GM18505 (cell line): Measurements from ENCODE around the gene NPAS3.

Experiments
- ATAC-seq: cut with Tn5 transposase; IDR thresholded peaks from one replicate; pipeline ENCODE4 v1.9.1; 2021; ENCODE audit not compliant: unreplicated experiment
- POLR2A ChIP-seq: IDR thresholded peaks from 4 replicates; pipeline ENCODE4 v1.6.1; 2011; ENCODE audit warnings: borderline replicate concordance; ENCODE audit not compliant: insufficient read depth, insufficient read length; ENCODE audit errors: extremely low read depth

NPAS3 gene

GRCh38 chr14:33705490-33705889 lies 766.8 kb downstream of the NPAS3 start:
- no peak for ATAC-seq

DNA sequence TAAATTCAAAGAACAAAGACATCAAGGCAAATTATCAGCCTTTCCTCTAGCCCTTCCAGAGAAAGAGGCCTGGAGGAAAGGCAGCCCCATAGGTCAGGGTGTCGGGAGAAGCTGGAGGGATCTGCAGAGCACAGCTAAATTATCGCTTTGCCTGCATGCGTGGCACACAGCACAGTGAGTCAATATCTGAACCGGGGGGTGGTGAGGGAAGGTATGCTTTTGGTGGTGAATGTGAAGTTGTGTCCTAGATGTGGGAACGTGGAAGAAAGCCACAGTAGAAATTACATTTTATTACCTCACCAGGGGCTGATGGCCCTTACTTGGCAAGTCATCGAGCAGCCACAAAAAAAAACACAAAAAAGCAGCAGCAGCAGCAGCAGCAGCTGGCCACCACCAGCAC lies 769.0 kb downstream of the NPAS3 start:
- no peak for TF ChIP-seq POLR2A
- ATAC-seq = no peak

More at GRCh38 chr14:33705490-33705889, 766.8 kb downstream of the NPAS3 start:
- no peak for TF ChIP-seq POLR2A

DNA sequence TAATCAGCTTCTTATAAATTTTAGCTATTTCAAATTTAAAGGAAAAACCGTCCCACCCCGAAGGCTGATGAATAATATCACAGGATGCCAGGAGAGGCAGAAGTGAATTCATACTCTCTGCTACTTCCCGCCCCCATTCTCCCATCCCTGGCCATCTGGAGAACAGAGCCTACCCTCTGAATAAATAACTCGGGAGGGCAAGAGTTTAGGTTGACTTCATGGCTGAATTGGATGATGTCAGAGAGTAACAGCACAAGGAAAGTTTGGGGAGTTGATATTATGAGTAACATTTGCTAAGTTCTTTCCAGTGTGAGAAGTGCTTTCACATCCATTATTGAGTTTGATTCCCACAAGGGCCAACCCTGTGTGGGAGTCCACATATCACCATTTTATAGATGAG lies 770.6 kb downstream of the NPAS3 start:
- ATAC-seq = no peak
- no peak for TF ChIP-seq POLR2A

DNA sequence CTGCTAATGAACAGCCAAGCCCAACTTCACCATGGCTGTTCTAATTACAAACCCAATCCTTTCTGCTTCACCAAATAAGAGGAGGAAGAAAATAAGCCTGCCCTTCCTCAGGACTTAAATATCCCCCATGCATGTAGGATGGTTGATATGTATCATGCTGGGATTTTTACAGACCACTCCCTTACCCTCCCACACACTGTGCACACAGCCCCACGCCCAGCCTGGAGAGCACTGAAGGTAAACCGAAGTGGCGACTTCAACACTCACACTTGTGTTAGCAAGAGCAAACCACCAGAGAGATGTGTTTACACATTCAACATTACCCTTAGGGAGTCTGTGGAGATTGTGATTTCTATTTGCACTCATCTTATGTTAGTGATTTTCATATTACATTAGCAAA lies 771.0 kb downstream of the NPAS3 start:
- TF ChIP-seq POLR2A = no peak
- no peak for ATAC-seq

- ATAC-seq = no peak
- no peak for TF ChIP-seq POLR2A
Measured at GRCh38 chr14:33710273-33710672, 771.6 kb downstream of the NPAS3 start.

DNA sequence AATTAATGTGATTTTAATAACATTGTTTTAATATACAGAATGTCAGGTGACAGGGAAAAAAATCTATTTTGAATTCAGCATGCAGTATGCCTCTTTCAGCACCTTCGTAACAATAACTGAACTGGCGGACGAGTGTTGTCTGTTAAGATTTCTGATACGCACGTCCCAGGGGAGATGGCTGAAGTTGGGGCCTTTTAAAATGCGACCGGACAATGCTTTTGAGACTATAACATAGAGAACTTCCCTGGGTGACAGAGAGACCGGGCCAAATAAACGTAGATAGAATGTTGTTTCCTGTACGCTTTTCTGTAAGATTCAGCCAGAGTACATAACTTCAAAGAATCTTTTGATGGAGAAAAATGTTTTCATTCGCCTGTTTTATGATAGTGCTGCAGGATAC lies 772.5 kb downstream of the NPAS3 start:
- ATAC-seq = no peak
- no peak for TF ChIP-seq POLR2A

GRCh38 chr14:33711811-33712216 lies 773.1 kb downstream of the NPAS3 start:
- no peak for TF ChIP-seq POLR2A
- ATAC-seq = no peak

GRCh38 chr14:33714527-33715226 lies 776.0 kb downstream of the NPAS3 start:
- no peak for TF ChIP-seq POLR2A
- ATAC-seq = no peak

DNA sequence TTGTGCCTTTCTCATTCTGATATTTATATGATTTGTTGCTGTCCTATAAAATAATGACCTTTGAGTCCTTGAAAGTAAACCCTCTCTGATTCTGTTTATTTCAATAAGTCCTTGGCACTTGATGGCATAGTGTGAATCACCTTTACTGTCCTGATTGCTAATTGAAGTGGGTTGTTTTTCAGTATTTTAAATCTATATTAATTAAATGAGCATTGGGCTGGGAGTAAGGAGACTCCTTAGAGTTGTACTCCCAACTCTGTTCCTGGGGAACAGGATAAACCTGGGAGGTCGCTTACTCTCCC lies 776.5 kb downstream of the NPAS3 start:
- TF ChIP-seq POLR2A = no peak

GRCh38 chr14:33716921-33717320 lies 778.2 kb downstream of the NPAS3 start:
- no peak for ATAC-seq
- TF ChIP-seq POLR2A = no peak

More for the DNA sequence above, 776.5 kb downstream of the NPAS3 start:
- ATAC-seq = no peak

DNA sequence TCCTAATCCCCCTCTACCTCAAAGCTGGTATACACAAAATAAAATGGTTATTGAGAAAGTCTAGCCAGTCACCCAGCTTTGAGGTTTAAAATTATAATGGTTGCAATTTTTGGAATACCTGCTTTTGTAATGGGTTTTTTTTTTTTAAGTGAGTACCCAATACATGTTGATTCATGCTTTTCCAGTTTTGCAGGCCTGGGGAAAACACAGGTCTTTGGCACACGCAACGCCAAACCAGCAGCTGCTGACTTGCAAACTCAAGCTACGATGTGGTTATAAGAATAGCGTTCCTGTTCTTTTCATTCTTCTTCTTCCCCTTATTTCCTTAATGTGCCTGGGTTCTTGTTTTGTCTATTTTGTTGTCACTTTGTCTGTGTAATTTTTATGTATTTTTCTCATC lies 779.2 kb downstream of the NPAS3 start:
- no peak for TF ChIP-seq POLR2A
- no peak for ATAC-seq

DNA sequence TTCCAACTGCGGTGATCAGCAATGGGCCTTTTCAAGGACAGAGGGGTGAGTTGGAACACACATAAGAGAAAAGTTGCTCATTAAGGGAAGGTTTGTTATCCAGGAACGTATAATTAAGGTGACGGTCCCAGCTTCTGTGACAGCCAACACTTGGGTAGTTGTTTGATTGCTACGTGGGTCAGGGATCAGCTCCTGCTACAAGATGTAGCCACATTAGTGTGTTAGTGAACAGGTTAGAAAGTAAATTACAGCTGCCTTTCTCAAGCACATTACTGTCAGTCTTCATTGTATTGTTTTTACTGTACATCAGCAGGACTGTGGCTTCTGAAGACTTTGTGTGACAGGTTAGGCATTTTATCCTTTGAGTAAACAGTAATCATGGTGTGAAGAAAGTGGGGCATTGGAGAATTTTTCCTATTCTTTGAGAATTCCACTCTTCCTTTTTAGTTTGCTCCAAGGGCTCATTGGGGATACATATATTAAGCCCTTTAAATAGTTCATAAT lies 781.7 kb downstream of the NPAS3 start:
- no peak for TF ChIP-seq POLR2A
- no peak for ATAC-seq

GRCh38 chr14:33726685-33727084 lies 788.0 kb downstream of the NPAS3 start:
- TF ChIP-seq POLR2A = no peak
- ATAC-seq = no peak

DNA sequence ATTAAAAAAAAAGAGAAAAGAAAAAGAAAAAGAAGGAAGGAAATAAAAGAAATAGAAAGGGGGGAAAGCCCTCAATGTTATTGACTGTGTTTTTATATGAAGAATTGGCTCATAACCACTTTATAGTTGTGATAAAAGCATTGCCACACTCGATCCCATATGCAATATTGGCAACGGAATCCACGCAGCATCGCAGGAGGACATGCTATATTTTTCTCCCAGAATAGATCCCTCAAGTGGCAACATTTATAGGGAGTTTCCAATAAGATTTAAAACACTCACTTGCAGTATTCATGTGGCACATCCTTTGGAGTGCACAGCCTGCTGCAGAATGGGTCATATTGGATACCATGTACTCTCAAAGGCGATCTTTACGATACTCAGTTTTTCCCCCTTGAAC lies 788.9 kb downstream of the NPAS3 start:
- no peak for ATAC-seq
- no peak for TF ChIP-seq POLR2A
